Thoracic aorta endothelial cell (primary cell): Measurements from ENCODE around the gene LRRC36. TPM values are rescaled to one million over a fixed set of nuclear protein-coding genes. Genes with fewer than 3 reads are reported as not detected.

Experiments
- small RNA-seq: library from RNA; depleted of rRNA; stranded (forward); fragments of <200 nt; gene quantifications from one replicate; pipeline ENCODE3, GENCODE V24; 2012
- total RNA-seq: library from RNA; depleted of rRNA; stranded (reverse); fragments of >200 nt; gene quantifications from 2 replicates; pipeline ENCODE4 v1.2.3, GENCODE V29; 2012

LRRC36 gene
- total RNA-seq = 0.13 and 0.86 TPM in 2 replicates

GRCh38 chr16:67326472-67327309 is at the start of gene LRRC36, which contains the start of gene KCTD19:
LRRC36 (plus strand) TSS chr16:67326815; CDS start chr16:67326863, 48 bp downstream.
KCTD19 (minus strand) TSS chr16:67326741; CDS start chr16:67326707, 34 bp downstream.

GRCh38 chr16:67279296-67280089 is 47.1 kb upstream of the LRRC36 start, which contains the start of gene PLEKHG4:
PLEKHG4 (plus strand) TSS chr16:67279532; CDS start chr16:67280045, 513 bp downstream.

GRCh38 chr16:67393111-67393787 is 66.6 kb downstream of the LRRC36 start, which contains the start of gene TPPP3:
TPPP3 (minus strand) TSS chr16:67393498; CDS start chr16:67391111, 2,387 bp downstream.

GRCh38 chr16:67415872-67416793 is 89.5 kb downstream of the LRRC36 start, which contains the start of gene ZDHHC1:
ZDHHC1 (minus strand) TSS chr16:67416477; CDS start chr16:67407775, 8,702 bp downstream.

GRCh38 chr16:67430977-67431774 is 104.6 kb downstream of the LRRC36 start, which contains the start of gene HSD11B2:
HSD11B2 (plus strand) TSS chr16:67431121; CDS start chr16:67431249, 128 bp downstream.

Small RNA genes lying within 50 kb of the gene (small RNA-seq; reads per million reads assigned to genes)
- gene RNU1-123P = not detected

Other genes with a start within 250 kb of the LRRC36 start
- gene PHAF1, start 216.9 kb upstream of the LRRC36 start, total RNA-seq = 14.6 and 19.1 TPM in 2 replicates
- 1.9 and 4.3 TPM in 2 replicates for gene B3GNT9, start 175.8 kb upstream of the LRRC36 start, total RNA-seq
- gene TRADD, start 166.9 kb upstream of the LRRC36 start, total RNA-seq = 10.8 and 11.6 TPM in 2 replicates
- gene FBXL8, start 166.9 kb upstream of the LRRC36 start, total RNA-seq = 3.5 and 6.2 TPM in 2 replicates
- gene HSF4, start 162.1 kb upstream of the LRRC36 start, total RNA-seq = 0.79 and 1.9 TPM in 2 replicates
- gene NOL3, start 156.3 kb upstream of the LRRC36 start, total RNA-seq = 7.0 and 8.2 TPM in 2 replicates
- 15.4 and 16.2 TPM in 2 replicates for gene MATCAP1, start 142.9 kb upstream of the LRRC36 start, total RNA-seq
- 3.3 and 4.0 TPM in 2 replicates for gene EXOC3L1, start 136.7 kb upstream of the LRRC36 start, total RNA-seq
- gene E2F4, start 134.7 kb upstream of the LRRC36 start, total RNA-seq = 82.8 and 97.1 TPM in 2 replicates
- 0.79 and 0.93 TPM in 2 replicates for gene ELMO3, start 127.7 kb upstream of the LRRC36 start, total RNA-seq
- 19.6 and 22.7 TPM in 2 replicates for gene TMEM208, start 99.7 kb upstream of the LRRC36 start, total RNA-seq
- 37.4 and 38.3 TPM in 2 replicates for gene FHOD1, start 79.3 kb upstream of the LRRC36 start, total RNA-seq
- gene SLC9A5, start 77.8 kb upstream of the LRRC36 start, total RNA-seq = 0.40 and 0.65 TPM in 2 replicates
- 18.1 and 28.4 TPM in 2 replicates for gene PLEKHG4, start 47.3 kb upstream of the LRRC36 start, total RNA-seq
- gene KCTD19, start 74 bp upstream of the LRRC36 start, total RNA-seq = 0.13 and 0.14 TPM in 2 replicates
- 0.07 TPM in 1 of 2 replicates, not detected in the other for gene TPPP3, start 66.7 kb downstream of the LRRC36 start, total RNA-seq
- 4.0 and 6.3 TPM in 2 replicates for gene ZDHHC1, start 89.7 kb downstream of the LRRC36 start, total RNA-seq
- gene HSD11B2, start 104.3 kb downstream of the LRRC36 start, total RNA-seq = 0.07 TPM in 1 of 2 replicates, not detected in the other
- 80.5 and 92.9 TPM in 2 replicates for gene ATP6V0D1, start 154.3 kb downstream of the LRRC36 start, total RNA-seq
- gene AGRP, start 156.7 kb downstream of the LRRC36 start, total RNA-seq = not detected in 2 replicates
- gene RIPOR1, start 202.0 kb downstream of the LRRC36 start, total RNA-seq = 92.2 and 93.4 TPM in 2 replicates
- gene CTCF, start 235.7 kb downstream of the LRRC36 start, total RNA-seq = 51.0 and 51.2 TPM in 2 replicates